SK-N-SH (cell line): ENCODE data around the gene CGAS. TPM values are rescaled to one million over a fixed set of nuclear protein-coding genes. Genes with fewer than 3 reads are reported as not detected.

ENCODE experiments used
- CTCF ChIA-PET: fragments of 300-600, 350-600 bp; formaldehyde crosslinking; extraction: SDS; loops from one replicate; lab custom pipeline; 2021; lab: Yijun Ruan, JAX
- POLR2A ChIA-PET: fragments of 350-600 bp; sonication (Branson Sonifier 250); formaldehyde crosslinking; extraction: SDS; loops from one replicate; lab custom pipeline; 2020; ENCODE audit warnings: antibody characterized with exemption, inconsistent platforms; lab: Yijun Ruan, JAX
- DNase-seq: peaks from one replicate; pipeline ENCODE4 v3.0.0; 2012
- H2AFZ ChIP-seq: fragments of 200-600 bp; sonication (generic); 2 replicates; pipeline ENCODE4 v1.8.1; 2016; ENCODE audit warnings: antibody characterized with exemption, mild to moderate bottlenecking, low read depth
- H3F3A ChIP-seq: fragments of 200-600 bp; sonication (generic); replicated peaks from 2 replicates; pipeline ENCODE3; 2016; ENCODE audit warnings: antibody characterized with exemption, mild to moderate bottlenecking; ENCODE audit not compliant: insufficient read depth
- H3K27ac ChIP-seq, 2 experiments: fragments of 200-500 bp in 1 of 2; fragments of 200-600 bp in 1 of 2; sonication (Bioruptor generic) in 1 of 2; sonication (generic), shearing (Covaris generic) in 1 of 2; 2 replicates each; pipeline versions ENCODE4 v1.5.1 to v1.6.1; 2014 to 2016; ENCODE audit warnings: low read depth in 2 of 2, inconsistent platforms in 1 of 2, low read length in 1 of 2, mild to moderate bottlenecking in 1 of 2, mixed read lengths in 1 of 2
- H3K27me3 ChIP-seq: fragments of 200-600 bp; sonication (generic), shearing (Covaris generic); 2 replicates; pipeline ENCODE4 v1.6.1; 2016; ENCODE audit warnings: mixed run types; ENCODE audit not compliant: insufficient read depth
- H3K36me3 ChIP-seq, 2 experiments: fragments of 200-500 bp in 1 of 2; fragments of 200-600 bp in 1 of 2; sonication (Bioruptor generic) in 1 of 2; sonication (generic) in 1 of 2; replicated peaks in 1 of 2; 2 replicates each; pipeline versions ENCODE3 to v1.5.1; 2014 to 2016; ENCODE audit warnings: low read length in 1 of 2, mild to moderate bottlenecking in 1 of 2; ENCODE audit not compliant: insufficient read depth in 2 of 2, control insufficient read depth in 1 of 2
- H3K4me1 ChIP-seq, 2 experiments: fragments of 200-500 bp in 1 of 2; fragments of 200-600 bp in 1 of 2; sonication (Bioruptor generic) in 1 of 2; sonication (generic), shearing (Covaris generic) in 1 of 2; 2 replicates each; pipeline versions ENCODE4 v1.5.1 to v1.6.1; 2014 to 2016; ENCODE audit warnings: low read depth in 1 of 2, low read length in 1 of 2, mixed run types in 1 of 2; ENCODE audit not compliant: insufficient read depth in 2 of 2, control insufficient read depth in 1 of 2
- H3K4me2 ChIP-seq: fragments of 200-600 bp; sonication (generic), shearing (Covaris generic); 2 replicates; pipeline ENCODE4 v1.6.1; 2017; ENCODE audit warnings: mixed run types
- H3K4me3 ChIP-seq, 2 experiments: fragments of 200-500 bp in 1 of 2; fragments of 200-600 bp in 1 of 2; sonication (Bioruptor generic) in 1 of 2; sonication (generic), shearing (Covaris generic) in 1 of 2; 2 replicates each; pipeline versions ENCODE4 v1.5.1 to v1.8.1; 2014 to 2016; ENCODE audit warnings: low read depth in 2 of 2, inconsistent platforms in 1 of 2, low read length in 1 of 2, mild to moderate bottlenecking in 1 of 2, mixed read lengths in 1 of 2, moderate library complexity in 1 of 2
- H3K79me2 ChIP-seq: fragments of 200-600 bp; sonication (generic); 2 replicates; pipeline ENCODE4 v1.8.1; 2017; ENCODE audit warnings: mild to moderate bottlenecking; ENCODE audit not compliant: insufficient read depth
- H3K9ac ChIP-seq: fragments of 200-600 bp; sonication (generic); 2 replicates; pipeline ENCODE4 v1.6.1; 2017; ENCODE audit warnings: mixed run types
- H3K9me2 ChIP-seq: fragments of 200-600 bp; sonication (generic); 2 replicates; pipeline ENCODE4 v1.6.1; 2017; ENCODE audit warnings: mixed run types
- H3K9me3 ChIP-seq: fragments of 200-600 bp; sonication (generic); 2 replicates; pipeline ENCODE4 v1.6.1; 2017; ENCODE audit warnings: mixed run types, mild to moderate bottlenecking, moderate library complexity
- H4K20me1 ChIP-seq: fragments of 200-600 bp; sonication (generic); 2 replicates; pipeline ENCODE4 v1.6.1; 2017; ENCODE audit warnings: mild to moderate bottlenecking, mixed run types; ENCODE audit not compliant: insufficient read depth
- ELF1 ChIP-seq: IDR thresholded peaks from 2 replicates; pipeline ENCODE4 v1.4.0; 2012
- EZH2phosphoT487 ChIP-seq: fragments of 200-600 bp; sonication (generic); IDR thresholded peaks from 2 replicates; pipeline ENCODE4 v1.6.1; 2017; ENCODE audit warnings: low read depth, mixed run types, mild to moderate bottlenecking, antibody characterized with exemption, moderate library complexity, borderline replicate concordance
- FOSL2 ChIP-seq: IDR thresholded peaks from 2 replicates; pipeline ENCODE4 v1.4.0; 2012; ENCODE audit warnings: low read depth, mild to moderate bottlenecking, moderate library complexity, borderline replicate concordance
- GABPA ChIP-seq: IDR thresholded peaks from 2 replicates; pipeline ENCODE4 v1.4.0; 2012; ENCODE audit warnings: low read depth, mild to moderate bottlenecking
- JUND ChIP-seq: IDR thresholded peaks from 2 replicates; pipeline ENCODE4 v1.4.0; 2012
- MEF2A ChIP-seq: IDR thresholded peaks from 2 replicates; pipeline ENCODE4 v1.4.0; 2012; ENCODE audit warnings: low read depth, borderline replicate concordance
- POLR2AphosphoS5 ChIP-seq: IDR thresholded peaks from 2 replicates; pipeline ENCODE4 v1.6.1; 2012; ENCODE audit warnings: low read depth, low read length
- RCOR1 ChIP-seq: fragments of 150-350 bp; IDR thresholded peaks from 2 replicates; pipeline ENCODE4 v1.6.1; 2017; ENCODE audit warnings: antibody characterized with exemption, low read length
- REST ChIP-seq: IDR thresholded peaks from 2 replicates; pipeline ENCODE4 v1.6.1; 2012; ENCODE audit warnings: mild to moderate bottlenecking, low read depth, low read length, moderate library complexity
- SIN3A ChIP-seq: IDR thresholded peaks from 2 replicates; pipeline ENCODE4 v1.6.1; 2012; ENCODE audit warnings: low read depth, mild to moderate bottlenecking, low read length, moderate library complexity, borderline replicate concordance
- SMC3 ChIP-seq: IDR thresholded peaks from 2 replicates; pipeline ENCODE4 v1.6.1; 2012; ENCODE audit warnings: low read depth, low read length, improper control_type of control experiment
- TEAD4 ChIP-seq: IDR thresholded peaks from 2 replicates; pipeline ENCODE4 v1.4.0; 2012; ENCODE audit warnings: mild to moderate bottlenecking, borderline replicate concordance; ENCODE audit not compliant: insufficient read depth
- YY1 ChIP-seq: IDR thresholded peaks from 2 replicates; pipeline ENCODE4 v1.4.0; 2012; ENCODE audit warnings: low read depth, mild to moderate bottlenecking
- WGBS: methylation state at CpG from one replicate; pipeline ENCODE4 v1.1.6; 2017; ENCODE audit warnings: low lambda C conversion rate; 5-methylcytosine and 5-hydroxymethylcytosine counted together
- polyA plus RNA-seq, 3 experiments: library from polyadenylated mRNA; depleted of rRNA; stranded (reverse); fragments of >200 nt; gene quantifications; 2 replicates each; pipeline ENCODE4 v1.2.3, GENCODE V29; 2012
- TF ChIP-seq, protein P1 (sequence below): fragments of 150-350 bp; IDR thresholded peaks from 2 replicates; pipeline ENCODE4 v1.6.1; 2016; ENCODE audit warnings: mild to moderate bottlenecking, low read depth, low read length
- TF ChIP-seq, protein P2 (sequence below): IDR thresholded peaks from 2 replicates; pipeline ENCODE4 v1.4.0; 2012; ENCODE audit warnings: low read depth, borderline replicate concordance
- TF ChIP-seq, protein P3 (sequence below): fragments of 200-600 bp; sonication (generic); IDR thresholded peaks from 2 replicates; pipeline ENCODE4 v1.6.1; 2017; ENCODE audit warnings: antibody characterized with exemption, mild to moderate bottlenecking, moderate library complexity
- TF ChIP-seq, protein P4 (sequence below): IDR thresholded peaks from 2 replicates; pipeline ENCODE4 v1.4.0; 2012; ENCODE audit warnings: low read depth, borderline replicate concordance

Gene CGAS
- polyA plus RNA-seq, 1 of the 3 experiments (the other 2 are of a cell fraction), result 0.02 TPM

DNA sequence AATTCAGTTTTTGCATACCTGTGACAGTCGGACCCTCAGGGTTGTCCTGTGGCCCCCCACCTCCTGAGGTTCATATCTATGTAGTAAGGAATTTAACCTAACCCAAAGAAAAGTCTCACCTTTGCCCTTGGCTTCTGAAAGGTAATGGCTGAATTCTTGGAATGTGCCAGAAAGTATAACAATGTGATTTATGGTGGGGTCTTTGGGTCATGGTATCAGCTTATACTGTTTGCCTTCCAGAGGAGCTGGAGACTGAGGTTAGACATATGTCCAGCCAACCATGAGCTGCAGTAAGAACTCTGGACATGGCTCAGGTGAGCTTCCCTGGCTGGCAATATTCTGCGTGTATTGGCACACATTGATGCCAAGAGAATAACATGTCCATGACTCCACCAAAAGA, 30.6 kb downstream of the CGAS start:
- Histone ChIP-seq H3K4me1 (no peaks in the 10 kb centered on the region), H3K4me3 (no peak overlapping the region), H3K79me2 (no peaks in the 10 kb centered on the region), H3K9ac (no peak overlapping the region), H3K4me2 (no peak overlapping the region), H3F3A (no peaks in the 10 kb centered on the region), H4K20me1 (no peaks in the 10 kb centered on the region), H3K27me3 (no peaks in the 10 kb centered on the region), H2AFZ (no peak overlapping the region), H3K9me3 (0 out of 2 replicates have a peak, but pooled peaks cover 6% of the 10 kb centered on the region), H3K36me3 (no peaks in the 10 kb centered on the region), H3K27ac (no peak overlapping the region), H3K9me2 (no peaks in the 10 kb centered on the region)
- ChIA-PET POLR2A (no interaction called here), CTCF (no interaction called here)
- DNase-seq, result no peak
- WGBS, result 11% methylated on average over 1 of the region's 2 CpGs
- TF ChIP-seq REST (no peak), FOSL2 (no peak), TEAD4 (no peak)
- TF ChIP-seq, protein P1, sequence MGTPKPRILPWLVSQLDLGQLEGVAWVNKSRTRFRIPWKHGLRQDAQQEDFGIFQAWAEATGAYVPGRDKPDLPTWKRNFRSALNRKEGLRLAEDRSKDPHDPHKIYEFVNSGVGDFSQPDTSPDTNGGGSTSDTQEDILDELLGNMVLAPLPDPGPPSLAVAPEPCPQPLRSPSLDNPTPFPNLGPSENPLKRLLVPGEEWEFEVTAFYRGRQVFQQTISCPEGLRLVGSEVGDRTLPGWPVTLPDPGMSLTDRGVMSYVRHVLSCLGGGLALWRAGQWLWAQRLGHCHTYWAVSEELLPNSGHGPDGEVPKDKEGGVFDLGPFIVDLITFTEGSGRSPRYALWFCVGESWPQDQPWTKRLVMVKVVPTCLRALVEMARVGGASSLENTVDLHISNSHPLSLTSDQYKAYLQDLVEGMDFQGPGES, result no peak

- no peak for DNase-seq
- POLR2A ChIA-PET, result no interaction called here
- no peak overlapping the region for H2AFZ ChIP-seq
- H3K27me3 ChIP-seq, result no peaks in the 10 kb centered on the region
- H3K79me2 ChIP-seq, result no peaks in the 10 kb centered on the region
- H3K9ac ChIP-seq, result no peak overlapping the region
- H3K4me3 ChIP-seq, result no peak overlapping the region
- no peaks in the 10 kb centered on the region for H3F3A ChIP-seq
- CTCF ChIA-PET, result no interaction called here
- H3K9me3 ChIP-seq, result no peaks in the 10 kb centered on the region
- no peaks in the 10 kb centered on the region for H3K4me1 ChIP-seq
- H3K27ac ChIP-seq, result no peak overlapping the region
- H4K20me1 ChIP-seq, result no peaks in the 10 kb centered on the region
- no peaks in the 10 kb centered on the region for H3K36me3 ChIP-seq
- WGBS, result 82% methylated on average over 11 of the region's 11 CpGs
- no peak overlapping the region for H3K4me2 ChIP-seq
- no peaks in the 10 kb centered on the region for H3K9me2 ChIP-seq
- TF ChIP-seq, protein P2, sequence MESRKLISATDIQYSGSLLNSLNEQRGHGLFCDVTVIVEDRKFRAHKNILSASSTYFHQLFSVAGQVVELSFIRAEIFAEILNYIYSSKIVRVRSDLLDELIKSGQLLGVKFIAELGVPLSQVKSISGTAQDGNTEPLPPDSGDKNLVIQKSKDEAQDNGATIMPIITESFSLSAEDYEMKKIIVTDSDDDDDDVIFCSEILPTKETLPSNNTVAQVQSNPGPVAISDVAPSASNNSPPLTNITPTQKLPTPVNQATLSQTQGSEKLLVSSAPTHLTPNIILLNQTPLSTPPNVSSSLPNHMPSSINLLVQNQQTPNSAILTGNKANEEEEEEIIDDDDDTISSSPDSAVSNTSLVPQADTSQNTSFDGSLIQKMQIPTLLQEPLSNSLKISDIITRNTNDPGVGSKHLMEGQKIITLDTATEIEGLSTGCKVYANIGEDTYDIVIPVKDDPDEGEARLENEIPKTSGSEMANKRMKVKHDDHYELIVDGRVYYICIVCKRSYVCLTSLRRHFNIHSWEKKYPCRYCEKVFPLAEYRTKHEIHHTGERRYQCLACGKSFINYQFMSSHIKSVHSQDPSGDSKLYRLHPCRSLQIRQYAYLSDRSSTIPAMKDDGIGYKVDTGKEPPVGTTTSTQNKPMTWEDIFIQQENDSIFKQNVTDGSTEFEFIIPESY, result no peak
- TF ChIP-seq EZH2phosphoT487 (no peak), JUND (no peak), MEF2A (no peak), SIN3A (no peak), GABPA (no peak), RCOR1 (no peak), YY1 (no peak), ELF1 (no peak), POLR2AphosphoS5 (no peak), SMC3 (no peak)
- TF ChIP-seq, protein P3, sequence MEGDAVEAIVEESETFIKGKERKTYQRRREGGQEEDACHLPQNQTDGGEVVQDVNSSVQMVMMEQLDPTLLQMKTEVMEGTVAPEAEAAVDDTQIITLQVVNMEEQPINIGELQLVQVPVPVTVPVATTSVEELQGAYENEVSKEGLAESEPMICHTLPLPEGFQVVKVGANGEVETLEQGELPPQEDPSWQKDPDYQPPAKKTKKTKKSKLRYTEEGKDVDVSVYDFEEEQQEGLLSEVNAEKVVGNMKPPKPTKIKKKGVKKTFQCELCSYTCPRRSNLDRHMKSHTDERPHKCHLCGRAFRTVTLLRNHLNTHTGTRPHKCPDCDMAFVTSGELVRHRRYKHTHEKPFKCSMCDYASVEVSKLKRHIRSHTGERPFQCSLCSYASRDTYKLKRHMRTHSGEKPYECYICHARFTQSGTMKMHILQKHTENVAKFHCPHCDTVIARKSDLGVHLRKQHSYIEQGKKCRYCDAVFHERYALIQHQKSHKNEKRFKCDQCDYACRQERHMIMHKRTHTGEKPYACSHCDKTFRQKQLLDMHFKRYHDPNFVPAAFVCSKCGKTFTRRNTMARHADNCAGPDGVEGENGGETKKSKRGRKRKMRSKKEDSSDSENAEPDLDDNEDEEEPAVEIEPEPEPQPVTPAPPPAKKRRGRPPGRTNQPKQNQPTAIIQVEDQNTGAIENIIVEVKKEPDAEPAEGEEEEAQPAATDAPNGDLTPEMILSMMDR, result no peak
- TF ChIP-seq, protein P4, sequence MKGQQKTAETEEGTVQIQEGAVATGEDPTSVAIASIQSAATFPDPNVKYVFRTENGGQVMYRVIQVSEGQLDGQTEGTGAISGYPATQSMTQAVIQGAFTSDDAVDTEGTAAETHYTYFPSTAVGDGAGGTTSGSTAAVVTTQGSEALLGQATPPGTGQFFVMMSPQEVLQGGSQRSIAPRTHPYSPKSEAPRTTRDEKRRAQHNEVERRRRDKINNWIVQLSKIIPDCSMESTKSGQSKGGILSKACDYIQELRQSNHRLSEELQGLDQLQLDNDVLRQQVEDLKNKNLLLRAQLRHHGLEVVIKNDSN, result no peak
Measured at GRCh38 chr6:73418081-73418741, 33.9 kb downstream of the CGAS start.
